SK-N-MC (cell line): Measurements from ENCODE around the gene PAIP1.
"Not testable (repeated sequence)": the region's sequence is repeated elsewhere in the genome, so short reads cannot be mapped to it uniquely, and the experiment has no call there.

ENCODE experiments used
- DNase-seq: peaks from one replicate; pipeline ENCODE4 v3.0.0-alpha.2; 2011; ENCODE audit warnings: low read depth, low spot score
- H3K27ac ChIP-seq: fragments of 200-600 bp; sonication (generic); 2 replicates; pipeline ENCODE4 v1.5.1; 2016; ENCODE audit warnings: mixed run types
- H3K36me3 ChIP-seq: fragments of 200-600 bp; sonication (generic); 2 replicates; pipeline ENCODE4 v1.6.1; 2017; ENCODE audit warnings: antibody characterized with exemption, low read length, mixed read lengths; ENCODE audit not compliant: insufficient read depth
- H3K4me3 ChIP-seq: fragments of 200-600 bp; sonication (generic); 2 replicates; pipeline ENCODE4 v1.5.1; 2016
- H3K9ac ChIP-seq: fragments of 200-600 bp; sonication (generic); 2 replicates; pipeline ENCODE4 v1.8.0; 2017; ENCODE audit warnings: mixed run types, mixed read lengths; ENCODE audit not compliant: insufficient read length
- H3K9me3 ChIP-seq: fragments of 200-600 bp; sonication (generic); 2 replicates; pipeline ENCODE4 v1.6.1; 2017; ENCODE audit warnings: low read depth, mild to moderate bottlenecking, antibody characterized with exemption, low read length, moderate library complexity, mixed read lengths
- EZH2 ChIP-seq: fragments of 200-600 bp; sonication (generic); IDR thresholded peaks from one replicate; pipeline ENCODE4 v1.6.1; 2017; ENCODE audit warnings: antibody characterized with exemption
- FOXP2 ChIP-seq: optimal IDR thresholded peaks from 2 replicates; pipeline ENCODE3; 2011; ENCODE audit warnings: mild to moderate bottlenecking, moderate library complexity; ENCODE audit not compliant: insufficient read depth; ENCODE audit errors: extremely low read length, control extremely low read depth
- POLR2AphosphoS5 ChIP-seq: IDR thresholded peaks from 2 replicates; pipeline ENCODE4 v1.6.1; 2012; ENCODE audit warnings: mild to moderate bottlenecking, low read depth, low read length, borderline replicate concordance

Gene PAIP1, protein sequence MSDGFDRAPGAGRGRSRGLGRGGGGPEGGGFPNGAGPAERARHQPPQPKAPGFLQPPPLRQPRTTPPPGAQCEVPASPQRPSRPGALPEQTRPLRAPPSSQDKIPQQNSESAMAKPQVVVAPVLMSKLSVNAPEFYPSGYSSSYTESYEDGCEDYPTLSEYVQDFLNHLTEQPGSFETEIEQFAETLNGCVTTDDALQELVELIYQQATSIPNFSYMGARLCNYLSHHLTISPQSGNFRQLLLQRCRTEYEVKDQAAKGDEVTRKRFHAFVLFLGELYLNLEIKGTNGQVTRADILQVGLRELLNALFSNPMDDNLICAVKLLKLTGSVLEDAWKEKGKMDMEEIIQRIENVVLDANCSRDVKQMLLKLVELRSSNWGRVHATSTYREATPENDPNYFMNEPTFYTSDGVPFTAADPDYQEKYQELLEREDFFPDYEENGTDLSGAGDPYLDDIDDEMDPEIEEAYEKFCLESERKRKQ

GRCh38 chr5:43556857-43557542, at the start of gene PAIP1:
PAIP1 (minus strand) TSS chr5:43557077; CDS start chr5:43556846, 231 bp downstream.
- peaks cover 37% of the 10 kb centered on the region for H3K36me3 ChIP-seq
- H3K27ac ChIP-seq: peak within 1 kb of the TSS; percentile 84
- no peaks in the 10 kb centered on the region for H3K9me3 ChIP-seq
- H3K4me3 ChIP-seq: peak within 1 kb of the TSS; percentile 98
- H3K9ac ChIP-seq: peak within 1 kb of the TSS; percentile 95
- DNase-seq: no peak
- peak; percentile 68 for TF ChIP-seq POLR2AphosphoS5
- no peak for TF ChIP-seq FOXP2

GRCh38 chr5:43606351-43606750, 49.5 kb upstream of the PAIP1 start:
- no peak overlapping the region for H3K9ac ChIP-seq
- H3K36me3 ChIP-seq: peaks cover 40% of the 10 kb centered on the region
- no peak overlapping the region for H3K4me3 ChIP-seq
- H3K9me3 ChIP-seq: no peaks in the 10 kb centered on the region
- H3K27ac ChIP-seq: no peak overlapping the region
- no peak for TF ChIP-seq FOXP2
- TF ChIP-seq EZH2: no peak
- no peak for TF ChIP-seq POLR2AphosphoS5
- no peak for DNase-seq

- Histone ChIP-seq H3K36me3 (peaks cover 25% of the 10 kb centered on the region), H3K4me3 (no peak overlapping the region), H3K27ac (no peak overlapping the region), H3K9ac (no peak overlapping the region), H3K9me3 (no peaks in the 10 kb centered on the region)
- no peak for DNase-seq
- TF ChIP-seq POLR2AphosphoS5 (no peak), FOXP2 (no peak), EZH2 (no peak)
These were observed 47.8 kb upstream of the PAIP1 start for GRCh38 chr5:43604699-43605098.

- H3K9ac ChIP-seq: peak overlapping the region; percentile 93
- no peak for TF ChIP-seq EZH2
- no peak for TF ChIP-seq POLR2AphosphoS5
- no peak for TF ChIP-seq FOXP2
- no peak for DNase-seq
- no peaks in the 10 kb centered on the region for H3K9me3 ChIP-seq
- H3K27ac ChIP-seq: no peak overlapping the region
- peaks cover 18% of the 10 kb centered on the region for H3K36me3 ChIP-seq
- H3K4me3 ChIP-seq: peak overlapping the region; percentile 99
These were observed 46.7 kb upstream of the PAIP1 start for GRCh38 chr5:43603344-43604217.

GRCh38 chr5:43602461-43603343, 45.8 kb upstream of the PAIP1 start, which contains the start of gene NNT:
NNT (plus strand) TSS chr5:43603180; CDS start chr5:43609196, 6,016 bp downstream.
- no peak for TF ChIP-seq FOXP2
- no peak for TF ChIP-seq EZH2
- TF ChIP-seq POLR2AphosphoS5: peak; percentile 28; the same call in 1 of the 2 replicates
- H3K27ac ChIP-seq: peak within 1 kb of the TSS; percentile 51
- H3K9ac ChIP-seq: peak within 1 kb of the TSS; percentile 93

GRCh38 chr5:43601454-43602260, 44.8 kb upstream of the PAIP1 start:
- Histone ChIP-seq H3K9me3 (no peaks in the 10 kb centered on the region), H3K4me3 (peak overlapping the region; percentile 99), H3K36me3 (peaks cover 12% of the 10 kb centered on the region), H3K9ac (peak overlapping the region; percentile 93), H3K27ac (0 out of 2 replicates have a peak overlapping the region, but pooled peaks have one; percentile 28)
- DNase-seq: no peak
- no peak for TF ChIP-seq POLR2AphosphoS5
- TF ChIP-seq FOXP2: no peak
- TF ChIP-seq EZH2: no peak

More at GRCh38 chr5:43602461-43603343, 45.8 kb upstream of the PAIP1 start, which contains the start of gene NNT:
- Histone ChIP-seq H3K9me3 (no peaks in the 10 kb centered on the region), H3K36me3 (peaks cover 18% of the 10 kb centered on the region), H3K4me3 (peak within 1 kb of the TSS; percentile 99)
- DNase-seq: no peak

GRCh38 chr5:43598927-43599326, 42.0 kb upstream of the PAIP1 start:
- H3K4me3 ChIP-seq, H3K27ac ChIP-seq, H3K9me3 ChIP-seq, H3K36me3 ChIP-seq, DNase-seq, H3K9ac ChIP-seq: not testable (repeated sequence)
